ENCODE data around the gene SKA1.
"Not testable (repeated sequence)": the region's sequence is repeated elsewhere in the genome, so short reads cannot be mapped to it uniquely, and the experiment has no call there.

The SKA1 gene

GRCh38 chr18:50427896-50428295, 53.0 kb downstream of the SKA1 start:
- Histone ChIP-seq H3K4me3 (ENCODE audit: low read length) (no peak overlapping the region), H3K9me3 (ENCODE audit: control insufficient read depth, insufficient read depth, low read length) (no peaks in the 10 kb centered on the region; the same call in 1 of the 2 replicates), H3K27ac (ENCODE audit: low read length) (no peak overlapping the region), H3K4me1 (ENCODE audit: control insufficient read depth, insufficient read depth, low read length) (peaks cover 1% of the 10 kb centered on the region; the same call in 1 of the 2 replicates), H3K27me3 (ENCODE audit: control insufficient read depth, insufficient read depth, low read length) (no peaks in the 10 kb centered on the region), H3K36me3 (ENCODE audit: control insufficient read depth, insufficient read depth, low read length) (no peaks in the 10 kb centered on the region)
- DNase-seq (ENCODE audit: low read depth, low spot score) = no peak
- WGBS (ENCODE audit: insufficient coverage, insufficient read length) = no CpG with 5 or more reads among the region's 1 CpG

- no peak for DNase-seq (ENCODE audit: low read depth, low spot score)
- no peak overlapping the region for H3K27ac ChIP-seq (ENCODE audit: low read length)
- no peaks in the 10 kb centered on the region for H3K27me3 ChIP-seq (ENCODE audit: control insufficient read depth, insufficient read depth, low read length)
- H3K4me1 ChIP-seq (ENCODE audit: control insufficient read depth, insufficient read depth, low read length) = peaks cover 1% of the 10 kb centered on the region; the same call in 1 of the 2 replicates
- no peaks in the 10 kb centered on the region for H3K36me3 ChIP-seq (ENCODE audit: control insufficient read depth, insufficient read depth, low read length)
- WGBS (ENCODE audit: insufficient coverage, insufficient read length) = no CpG with 5 or more reads among the region's 3 CpGs
- no peaks in the 10 kb centered on the region; the same call in 1 of the 2 replicates for H3K9me3 ChIP-seq (ENCODE audit: control insufficient read depth, insufficient read depth, low read length)
- H3K4me3 ChIP-seq (ENCODE audit: low read length) = no peak overlapping the region
Measured at GRCh38 chr18:50428531-50429206, 53.8 kb downstream of the SKA1 start.

- peaks cover 1% of the 10 kb centered on the region; the same call in 1 of the 2 replicates for H3K4me1 ChIP-seq (ENCODE audit: control insufficient read depth, insufficient read depth, low read length)
- no peak for DNase-seq (ENCODE audit: low read depth, low spot score)
Measured at GRCh38 chr18:50429207-50429948, 54.5 kb downstream of the SKA1 start.

GRCh38 chr18:50432915-50433314, 58.1 kb downstream of the SKA1 start:
- H3K36me3 ChIP-seq (ENCODE audit: control insufficient read depth, insufficient read depth, low read length) = no peaks in the 10 kb centered on the region
- H3K27ac ChIP-seq (ENCODE audit: low read length) = no peak overlapping the region
- no peaks in the 10 kb centered on the region for H3K9me3 ChIP-seq (ENCODE audit: control insufficient read depth, insufficient read depth, low read length)
- no peaks in the 10 kb centered on the region for H3K27me3 ChIP-seq (ENCODE audit: control insufficient read depth, insufficient read depth, low read length)
- no CpG with 5 or more reads among the region's 3 CpGs for whole genome bisulfite sequencing (ENCODE audit: insufficient coverage, insufficient read length)
- DNase-seq (ENCODE audit: low read depth, low spot score) = no peak
- H3K4me1 ChIP-seq (ENCODE audit: control insufficient read depth, insufficient read depth, low read length) = peaks cover 1% of the 10 kb centered on the region; the same call in 1 of the 2 replicates
- no peak overlapping the region for H3K4me3 ChIP-seq (ENCODE audit: low read length)

More at GRCh38 chr18:50429207-50429948, 54.5 kb downstream of the SKA1 start:
- WGBS (ENCODE audit: insufficient coverage, insufficient read length) = no CpG with 5 or more reads among the region's 5 CpGs
- Histone ChIP-seq H3K36me3 (ENCODE audit: control insufficient read depth, insufficient read depth, low read length) (no peaks in the 10 kb centered on the region), H3K9me3 (ENCODE audit: control insufficient read depth, insufficient read depth, low read length) (no peaks in the 10 kb centered on the region; the same call in 1 of the 2 replicates), H3K27me3 (ENCODE audit: control insufficient read depth, insufficient read depth, low read length) (no peaks in the 10 kb centered on the region), H3K27ac (ENCODE audit: low read length) (no peak overlapping the region), H3K4me3 (ENCODE audit: low read length) (no peak overlapping the region)

- not testable (repeated sequence) for H3K27me3 ChIP-seq (ENCODE audit: control insufficient read depth, insufficient read depth, low read length); H3K9me3 ChIP-seq (ENCODE audit: control insufficient read depth, insufficient read depth, low read length); H3K4me1 ChIP-seq (ENCODE audit: control insufficient read depth, insufficient read depth, low read length); H3K36me3 ChIP-seq (ENCODE audit: control insufficient read depth, insufficient read depth, low read length); DNase-seq (ENCODE audit: low read depth, low spot score); H3K4me3 ChIP-seq (ENCODE audit: low read length); H3K27ac ChIP-seq (ENCODE audit: low read length)
- WGBS (ENCODE audit: insufficient coverage, insufficient read length) = no CpG with 5 or more reads among the region's 1 CpG
Measured at GRCh38 chr18:50436742-50437141, 61.9 kb downstream of the SKA1 start.

- Histone ChIP-seq H3K4me1 (ENCODE audit: control insufficient read depth, insufficient read depth, low read length) (no peaks in the 10 kb centered on the region), H3K27me3 (ENCODE audit: control insufficient read depth, insufficient read depth, low read length) (no peaks in the 10 kb centered on the region), H3K36me3 (ENCODE audit: control insufficient read depth, insufficient read depth, low read length) (no peaks in the 10 kb centered on the region), H3K4me3 (ENCODE audit: low read length) (no peak overlapping the region), H3K9me3 (ENCODE audit: control insufficient read depth, insufficient read depth, low read length) (no peaks in the 10 kb centered on the region), H3K27ac (ENCODE audit: low read length) (no peak overlapping the region)
- no CpG with 5 or more reads among the region's 2 CpGs for WGBS (ENCODE audit: insufficient coverage, insufficient read length)
- DNase-seq (ENCODE audit: low read depth, low spot score) = no peak
Measured at GRCh38 chr18:50439460-50440015, 64.7 kb downstream of the SKA1 start.

GRCh38 chr18:50441016-50441415, 66.2 kb downstream of the SKA1 start:
- Histone ChIP-seq H3K9me3 (ENCODE audit: control insufficient read depth, insufficient read depth, low read length) (no peaks in the 10 kb centered on the region), H3K4me3 (ENCODE audit: low read length) (no peak overlapping the region), H3K27me3 (ENCODE audit: control insufficient read depth, insufficient read depth, low read length) (no peaks in the 10 kb centered on the region), H3K27ac (ENCODE audit: low read length) (no peak overlapping the region), H3K36me3 (ENCODE audit: control insufficient read depth, insufficient read depth, low read length) (no peaks in the 10 kb centered on the region), H3K4me1 (ENCODE audit: control insufficient read depth, insufficient read depth, low read length) (no peaks in the 10 kb centered on the region)
- DNase-seq (ENCODE audit: low read depth, low spot score) = no peak
- WGBS (ENCODE audit: insufficient coverage, insufficient read length) = no CpG with 5 or more reads among the region's 4 CpGs

- DNase-seq (ENCODE audit: low read depth, low spot score) = no peak
- Histone ChIP-seq H3K9me3 (ENCODE audit: control insufficient read depth, insufficient read depth, low read length) (no peaks in the 10 kb centered on the region), H3K4me3 (ENCODE audit: low read length) (no peak overlapping the region), H3K36me3 (ENCODE audit: control insufficient read depth, insufficient read depth, low read length) (no peaks in the 10 kb centered on the region), H3K27ac (ENCODE audit: low read length) (no peak overlapping the region), H3K4me1 (ENCODE audit: control insufficient read depth, insufficient read depth, low read length) (no peaks in the 10 kb centered on the region), H3K27me3 (ENCODE audit: control insufficient read depth, insufficient read depth, low read length) (no peaks in the 10 kb centered on the region)
- no CpG with 5 or more reads among the region's 1 CpG for WGBS (ENCODE audit: insufficient coverage, insufficient read length)
Measured at GRCh38 chr18:50441501-50441900, 66.7 kb downstream of the SKA1 start.
